H9 (cell line): ENCODE measurements around the gene UMAD1. TPM values are rescaled to one million over a fixed set of nuclear protein-coding genes. Genes with fewer than 3 reads are reported as not detected.
A peak's percentile ranks its signal among the peaks of the same experiment; 100 is the strongest.
"Not testable (repeated sequence)": the region's sequence is repeated elsewhere in the genome, so short reads cannot be mapped to it uniquely, and the experiment has no call there.

Source experiments
- DNase-seq: peaks from one replicate; pipeline ENCODE4 v3.0.0-alpha.2; 2017
- H2AFZ ChIP-seq: one replicate; pipeline ENCODE4 v1.6.1; 2013; ENCODE audit warnings: mild to moderate bottlenecking, low read length, control low read depth, moderate library complexity
- H2AK5ac ChIP-seq: 2 replicates; pipeline ENCODE4 v1.6.1; 2013; ENCODE audit warnings: low read length, control low read depth, mixed read lengths; ENCODE audit not compliant: insufficient read length
- H2BK120ac ChIP-seq: one replicate; pipeline ENCODE4 v1.6.1; 2013; ENCODE audit warnings: low read depth, mild to moderate bottlenecking, low read length, control low read depth, inconsistent platforms; ENCODE audit not compliant: poor library complexity, severe bottlenecking
- H2BK12ac ChIP-seq: 2 replicates; pipeline ENCODE4 v1.6.1; 2013; ENCODE audit warnings: low read length, control low read depth, mixed read lengths, low read depth; ENCODE audit not compliant: insufficient read length
- H2BK15ac ChIP-seq: 2 replicates; pipeline ENCODE4 v1.6.1; 2013; ENCODE audit warnings: low read depth, low read length, control low read depth
- H2BK20ac ChIP-seq: one replicate; pipeline ENCODE4 v1.6.1; 2013; ENCODE audit warnings: low read depth, mild to moderate bottlenecking, low read length, control low read depth, inconsistent platforms; ENCODE audit not compliant: poor library complexity, severe bottlenecking
- H2BK5ac ChIP-seq: 2 replicates; pipeline ENCODE4 v1.6.1; 2013; ENCODE audit warnings: low read length, control low read depth, mixed read lengths; ENCODE audit not compliant: insufficient read length
- H3K14ac ChIP-seq: 2 replicates; pipeline ENCODE4 v1.6.1; 2013; ENCODE audit warnings: low read length, control low read depth; ENCODE audit not compliant: insufficient read depth
- H3K18ac ChIP-seq: 2 replicates; pipeline ENCODE4 v1.6.1; 2013; ENCODE audit warnings: low read depth, mild to moderate bottlenecking, mixed read lengths, low read length, control low read depth; ENCODE audit not compliant: insufficient read length
- H3K23ac ChIP-seq: 2 replicates; pipeline ENCODE4 v1.6.1; 2013; ENCODE audit warnings: low read length, control low read depth, mixed read lengths, low read depth; ENCODE audit not compliant: insufficient read length
- H3K23me2 ChIP-seq: 2 replicates; pipeline ENCODE4 v1.6.1; 2013; ENCODE audit warnings: low read depth, mild to moderate bottlenecking, mixed read lengths, low read length, control low read depth; ENCODE audit not compliant: insufficient read length, poor library complexity, severe bottlenecking
- H3K27ac ChIP-seq: 2 replicates; pipeline ENCODE4 v1.5.1; 2013; ENCODE audit warnings: low read length, control low read depth, mixed read lengths, low read depth; ENCODE audit not compliant: insufficient read length
- H3K27me3 ChIP-seq: 2 replicates; pipeline ENCODE4 v1.6.1; 2013; ENCODE audit warnings: low read length, control low read depth, inconsistent platforms; ENCODE audit not compliant: insufficient read depth
- H3K4ac ChIP-seq: 2 replicates; pipeline ENCODE4 v1.6.1; 2013; ENCODE audit warnings: low read depth, mild to moderate bottlenecking, control low read depth, inconsistent platforms, low read length, moderate library complexity
- H3K4me1 ChIP-seq: 2 replicates; pipeline ENCODE4 v1.6.1; 2013; ENCODE audit warnings: low read length, control low read depth, inconsistent platforms; ENCODE audit not compliant: insufficient read depth
- H3K4me2 ChIP-seq: 2 replicates; pipeline ENCODE4 v1.6.1; 2013; ENCODE audit warnings: low read length, control low read depth, mixed read lengths; ENCODE audit not compliant: insufficient read length, insufficient read depth
- H3K56ac ChIP-seq: 2 replicates; pipeline ENCODE4 v1.6.1; 2013; ENCODE audit warnings: low read depth, mild to moderate bottlenecking, mixed read lengths, low read length, control low read depth; ENCODE audit not compliant: insufficient read length
- H3K79me1 ChIP-seq: 2 replicates; pipeline ENCODE4 v1.6.1; 2013; ENCODE audit warnings: low read depth, mild to moderate bottlenecking, moderate library complexity, low read length, control low read depth, inconsistent platforms; ENCODE audit not compliant: insufficient read depth, poor library complexity, severe bottlenecking
- H3K79me2 ChIP-seq: 2 replicates; pipeline ENCODE4 v1.6.1; 2013; ENCODE audit warnings: low read length, control low read depth, inconsistent platforms; ENCODE audit not compliant: insufficient read depth
- H3K9ac ChIP-seq: 2 replicates; pipeline ENCODE4 v1.6.1; 2013; ENCODE audit warnings: low read length, control low read depth, mixed read lengths; ENCODE audit not compliant: insufficient read length; ENCODE audit errors: extremely low read depth
- H3K9me3 ChIP-seq: one replicate; pipeline ENCODE4 v1.6.1; 2013; ENCODE audit warnings: low read depth, low read length, inconsistent platforms; ENCODE audit not compliant: control insufficient read depth
- H3T11ph ChIP-seq: one replicate; pipeline ENCODE4 v1.6.1; 2013; ENCODE audit warnings: mild to moderate bottlenecking, low read length, control low read depth, inconsistent platforms
- H4K20me1 ChIP-seq: one replicate; pipeline ENCODE4 v1.6.1; 2013; ENCODE audit not compliant: control insufficient read depth, insufficient read length, insufficient read depth
- H4K5ac ChIP-seq: 2 replicates; pipeline ENCODE4 v1.6.1; 2013; ENCODE audit warnings: low read depth, mild to moderate bottlenecking, mixed read lengths, low read length, control low read depth; ENCODE audit not compliant: insufficient read length
- H4K8ac ChIP-seq: replicated peaks from 2 replicates; pipeline ENCODE4 v1.6.1; 2013; ENCODE audit warnings: low read length, control low read depth, mixed read lengths, low read depth; ENCODE audit not compliant: insufficient read length
- H4K91ac ChIP-seq: 2 replicates; pipeline ENCODE4 v1.6.1; 2013; ENCODE audit warnings: low read depth, mild to moderate bottlenecking, moderate library complexity, mixed read lengths, low read length, control low read depth; ENCODE audit not compliant: insufficient read length
- H3K27ac Mint-ChIP-seq, 3 experiments: 2 replicates in 2 of 3; 3 replicates in 1 of 3; pipeline ENCODE4 v1.8.0; 2020 to 2021; ENCODE audit warnings: mixed read lengths in 3 of 3, mild to moderate bottlenecking in 1 of 3, moderate library complexity in 1 of 3
- H3K27me3 Mint-ChIP-seq: 2 replicates; pipeline ENCODE4 v1.8.0; 2021; ENCODE audit warnings: low read depth, mild to moderate bottlenecking, moderate library complexity, mixed read lengths
- H3K36me3 Mint-ChIP-seq, 3 experiments: 2 replicates in 2 of 3; 3 replicates in 1 of 3; pipeline ENCODE4 v1.8.0; 2020 to 2021; ENCODE audit warnings: low read depth in 3 of 3, mixed read lengths in 3 of 3; ENCODE audit not compliant: insufficient read depth in 1 of 3
- H3K4me1 Mint-ChIP-seq, 2 experiments: 2 replicates each; pipeline ENCODE4 v1.8.0; 2020; ENCODE audit warnings: mixed read lengths in 2 of 2
- H3K4me3 Mint-ChIP-seq, 2 experiments: 2 replicates in 1 of 2; 3 replicates in 1 of 2; pipeline ENCODE4 v1.8.0; 2020 to 2021; ENCODE audit warnings: mild to moderate bottlenecking in 2 of 2, mixed read lengths in 2 of 2, moderate library complexity in 1 of 2
- H3K9me3 Mint-ChIP-seq, 2 experiments: 2 replicates in 1 of 2; 3 replicates in 1 of 2; pipeline ENCODE4 v1.8.0; 2020; ENCODE audit warnings: mild to moderate bottlenecking in 2 of 2, mixed read lengths in 2 of 2, moderate library complexity in 1 of 2
- CTCF ChIP-seq: fragments of 200-600 bp; sonication (generic); conservative IDR thresholded peaks from 3 replicates; pipeline ENCODE4 v1.8.0; 2021; ENCODE audit warnings: antibody characterized with exemption, mild to moderate bottlenecking
- WGBS: extraction: QIAGEN DNeasy Blood & Tissue Kit; methylation state at CpG from one replicate; pipeline ENCODE4 v1.1.7; 2013; ENCODE audit warnings: missing lambda C conversion rate, low lambda C conversion rate, mixed read lengths; ENCODE audit not compliant: insufficient read length; ENCODE audit errors: extremely low coverage; 5-methylcytosine and 5-hydroxymethylcytosine counted together
- total RNA-seq: library from RNA; stranded (reverse); gene quantifications from 2 replicates; pipeline ENCODE4 v1.2.1, GENCODE V29; 2021

Gene UMAD1
- total RNA-seq, 1 experiment from 2014 or later, result 8.9 TPM

- Histone ChIP-seq H3K4me2 (no peak overlapping the region), H4K91ac (no peak overlapping the region), H3K14ac (no peak overlapping the region), H2BK5ac (no peak overlapping the region), H3K56ac (no peak overlapping the region), H4K8ac (no peak overlapping the region), H3K23me2 (no peaks in the 10 kb centered on the region), H4K5ac (no peak overlapping the region), H3K18ac (no peak overlapping the region), H3K4ac (no peak overlapping the region), H3K23ac (no peak overlapping the region), H4K20me1 (no peaks in the 10 kb centered on the region), H2BK12ac (no peak overlapping the region), H2AFZ (no peak overlapping the region), H3T11ph (no peak overlapping the region), H3K27ac (no peak overlapping the region), H2AK5ac (no peak overlapping the region), H3K9me3 (no peaks in the 10 kb centered on the region), H2BK20ac (no peak overlapping the region), H3K79me2 (no peaks in the 10 kb centered on the region), H3K9ac (no peak overlapping the region), H3K4me1 (peaks cover 2% of the 10 kb centered on the region; the same call in 1 of the 2 replicates), H3K27me3 (no peaks in the 10 kb centered on the region), H2BK15ac (no peak overlapping the region), H3K79me1 (no peaks in the 10 kb centered on the region), H2BK120ac (no peak overlapping the region)
- DNase-seq, result no peak
- H3K9me3 Mint-ChIP-seq, result peaks cover 0 to 3% of the 10 kb centered on the region in 2 experiments; a peak in 1 of 5 replicates
- no peak overlapping the region for H3K4me3 Mint-ChIP-seq
- no CpG with 5 or more reads among the region's 2 CpGs for WGBS
- H3K4me1 Mint-ChIP-seq, result peaks cover 21 to 28% of the 10 kb centered on the region in 2 experiments
- H3K27ac Mint-ChIP-seq, result 0 out of 7 replicates have a peak overlapping the region, but pooled peaks of 1 of the 3 experiments have one; percentile 40
- no peaks in the 10 kb centered on the region for H3K27me3 Mint-ChIP-seq
- 0 out of 7 replicates have a peak, but pooled peaks cover 0 to 4% (median 0%) of the 10 kb centered on the region in 3 experiments for H3K36me3 Mint-ChIP-seq
- TF ChIP-seq CTCF, result no peak
Observed at GRCh38 chr7:7817748-7818147, 177.2 kb downstream of the UMAD1 start.

GRCh38 chr7:7818179-7818578 lies 177.6 kb downstream of the UMAD1 start:
- H3K9ac ChIP-seq, H3K14ac ChIP-seq, H3K4ac ChIP-seq, H3K23me2 ChIP-seq, H3K27me3 Mint-ChIP-seq, H2AFZ ChIP-seq, H2BK12ac ChIP-seq, H3K27ac ChIP-seq, H2BK5ac ChIP-seq, H3K4me1 ChIP-seq, H4K91ac ChIP-seq, H3K23ac ChIP-seq, H2BK20ac ChIP-seq, H4K5ac ChIP-seq, H3K9me3 Mint-ChIP-seq, H2BK15ac ChIP-seq, H3T11ph ChIP-seq, H4K20me1 ChIP-seq, H3K79me2 ChIP-seq, H3K27me3 ChIP-seq, H3K79me1 ChIP-seq, H3K56ac ChIP-seq, H3K4me3 Mint-ChIP-seq, H3K18ac ChIP-seq, H2BK120ac ChIP-seq, H3K4me2 ChIP-seq, H3K36me3 Mint-ChIP-seq, H3K27ac Mint-ChIP-seq, H3K9me3 ChIP-seq, H4K8ac ChIP-seq, DNase-seq, H2AK5ac ChIP-seq: not testable (repeated sequence)
- H3K4me1 Mint-ChIP-seq, result peaks cover 21 to 31% of the 10 kb centered on the region in 2 experiments
- WGBS, result no CpG with 5 or more reads among the region's 2 CpGs
